NCI-H1417 treated with DMSO at 0.1 percent for 48 hours (cell line): Measurements from ENCODE around the gene BTNL2.
"Not testable (repeated sequence)": the region's sequence is repeated elsewhere in the genome, so short reads cannot be mapped to it uniquely, and the experiment has no call there.

Experiments
- DNase-seq: peaks from one replicate; lab custom pipeline; 2025; lab: John Stamatoyannopoulos, UW

The BTNL2 gene

GRCh38 chr6:32406857-32407256 is at the start of gene BTNL2:
Gene BTNL2 (minus strand): TSS chr6:32407181. CDS start chr6:32407123, 58 bp downstream.
- no peak for DNase-seq

GRCh38 chr6:32449088-32449736 is 42.2 kb upstream of the BTNL2 start:
- no peak for DNase-seq

- no peak for DNase-seq
Measured at GRCh38 chr6:32447932-32448331, 41.0 kb upstream of the BTNL2 start.

- no peak for DNase-seq
Measured at GRCh38 chr6:32445321-32445854, 38.4 kb upstream of the BTNL2 start.

GRCh38 chr6:32444433-32444832 is 37.5 kb upstream of the BTNL2 start:
- DNase-seq, result no peak

- DNase-seq, result no peak
Measured at GRCh38 chr6:32442977-32443552, 36.1 kb upstream of the BTNL2 start.

- DNase-seq, result no peak
Measured at GRCh38 chr6:32442243-32442667, 35.3 kb upstream of the BTNL2 start.

- no peak for DNase-seq
Measured at GRCh38 chr6:32439602-32440214, 32.7 kb upstream of the BTNL2 start, which contains the start of gene HLA-DRA. Gene HLA-DRA (plus strand): TSS chr6:32439887. CDS start chr6:32439951, 64 bp downstream.

- DNase-seq, result no peak
Measured at GRCh38 chr6:32439139-32439538, 32.2 kb upstream of the BTNL2 start.

GRCh38 chr6:32436995-32437836 is 30.2 kb upstream of the BTNL2 start:
- DNase-seq, result no peak

GRCh38 chr6:32436186-32436585 is 29.2 kb upstream of the BTNL2 start:
- no peak for DNase-seq

- not testable (repeated sequence) for DNase-seq
Measured at GRCh38 chr6:32433950-32434349, 27.0 kb upstream of the BTNL2 start.

- DNase-seq, result no peak
Measured at GRCh38 chr6:32432050-32432450, 25.1 kb upstream of the BTNL2 start.

GRCh38 chr6:32431142-32431541 is 24.2 kb upstream of the BTNL2 start:
- DNase-seq, result no peak

GRCh38 chr6:32430179-32430578 is 23.2 kb upstream of the BTNL2 start:
- no peak for DNase-seq

- DNase-seq, result no peak
Measured at GRCh38 chr6:32427934-32428474, 21.0 kb upstream of the BTNL2 start.

GRCh38 chr6:32427218-32427617 is 20.2 kb upstream of the BTNL2 start:
- DNase-seq, result no peak

GRCh38 chr6:32426338-32426737 is 19.4 kb upstream of the BTNL2 start:
- no peak for DNase-seq

- no peak for DNase-seq
Measured at GRCh38 chr6:32424589-32425300, 17.8 kb upstream of the BTNL2 start.

- DNase-seq, result no peak
Measured at GRCh38 chr6:32416036-32416435, 9.1 kb upstream of the BTNL2 start.

- DNase-seq, result no peak
Measured at GRCh38 chr6:32415521-32416019, 8.6 kb upstream of the BTNL2 start.
